Fibroblast of lung (primary cell): Measurements from ENCODE around the gene SPDYE17. TPM values are rescaled to one million over a fixed set of nuclear protein-coding genes. Genes with fewer than 3 reads are reported as not detected.
"Not testable (repeated sequence)": the region's sequence is repeated elsewhere in the genome, so short reads cannot be mapped to it uniquely, and the experiment has no call there.

Experiments used
- DNase-seq, 2 donors: peaks; one replicate each; pipeline versions ENCODE4 v3.0.0 to v3.0.0-alpha.2; 2010; ENCODE audit warnings: low read depth in 2 of 2
- H2AFZ ChIP-seq: 2 replicates; pipeline ENCODE4 v1.5.1; 2012; ENCODE audit warnings: low read length, control low read depth, inconsistent platforms
- H3K27ac ChIP-seq: 2 replicates; pipeline ENCODE4 v1.5.1; 2011; ENCODE audit warnings: low read length, control low read depth; ENCODE audit not compliant: insufficient read depth
- H3K27me3 ChIP-seq: 2 replicates; pipeline ENCODE4 v1.5.1; 2011; ENCODE audit warnings: mild to moderate bottlenecking, low read length; ENCODE audit not compliant: control insufficient read depth, insufficient read depth
- H3K36me3 ChIP-seq: 2 replicates; pipeline ENCODE4 v1.5.1; 2011; ENCODE audit warnings: low read length; ENCODE audit not compliant: control insufficient read depth, insufficient read depth
- H3K4me1 ChIP-seq: 2 replicates; pipeline ENCODE4 v1.5.1; 2011; ENCODE audit warnings: low read length; ENCODE audit not compliant: control insufficient read depth, insufficient read depth; ENCODE audit errors: extremely low read depth
- H3K4me2 ChIP-seq: 2 replicates; pipeline ENCODE4 v1.5.1; 2011; ENCODE audit warnings: low read length, control low read depth; ENCODE audit not compliant: insufficient read depth; ENCODE audit errors: extremely low read depth
- H3K4me3 ChIP-seq, 4 experiments: fragments of 200-600 bp in 1 of 4; sonication (generic) in 1 of 4; replicated peaks in 1 of 4; 2 replicates each; pipeline ENCODE4 v1.5.1; 2011 to 2016; ENCODE audit warnings: low read length in 4 of 4, low read depth in 3 of 4, mild to moderate bottlenecking in 3 of 4, control low read depth in 2 of 4, inconsistent platforms in 1 of 4, mixed read lengths in 1 of 4; ENCODE audit not compliant: insufficient read depth in 1 of 4; ENCODE audit errors: control extremely low read depth in 1 of 4
- H3K79me2 ChIP-seq: 2 replicates; pipeline ENCODE4 v1.5.1; 2012; ENCODE audit warnings: mild to moderate bottlenecking, low read length, inconsistent platforms; ENCODE audit not compliant: control insufficient read depth, insufficient read depth
- H3K9ac ChIP-seq: 2 replicates; pipeline ENCODE4 v1.5.1; 2011; ENCODE audit warnings: mild to moderate bottlenecking, low read length, control low read depth; ENCODE audit not compliant: insufficient read depth
- H3K9me3 ChIP-seq: 2 replicates; pipeline ENCODE4 v1.5.1; 2012; ENCODE audit warnings: low read depth, low read length; ENCODE audit not compliant: control insufficient read depth, insufficient read depth
- H4K20me1 ChIP-seq: 2 replicates; pipeline ENCODE4 v1.5.1; 2011; ENCODE audit warnings: low read length; ENCODE audit not compliant: control insufficient read depth, insufficient read depth; ENCODE audit errors: extremely low read depth
- CTCF ChIP-seq, 2 donors: IDR thresholded peaks in 1 of 2; conservative IDR thresholded peaks in 1 of 2; 1 replicate in 1 of 2; 2 replicates in 1 of 2; pipeline ENCODE4 v1.5.1; 2011 to 2012; ENCODE audit warnings: low read length in 2 of 2, control low read depth in 1 of 2, inconsistent platforms in 1 of 2, low read depth in 1 of 2, mild to moderate bottlenecking in 1 of 2
- EZH2 ChIP-seq: IDR thresholded peaks from 2 replicates; pipeline ENCODE4 v1.5.1; 2012; ENCODE audit warnings: low read length, control low read depth, mild to moderate bottlenecking; ENCODE audit errors: missing control alignments
- polyA plus RNA-seq, 2 donors: library from polyadenylated mRNA; depleted of rRNA in 1 of 2; stranded (reverse) in 1 of 2; unstranded in 1 of 2; fragments of >200 nt; gene quantifications; 2 replicates each; pipeline ENCODE4 v1.2.1, GENCODE V29; 2011 to 2012; ENCODE audit warnings: missing spikeins in 1 of 2
- total RNA-seq: library from RNA; depleted of rRNA; stranded (reverse); fragments of >200 nt; gene quantifications from 2 replicates; pipeline ENCODE4 v1.2.1, GENCODE V29; 2014

Gene SPDYE17
- total and polyA plus RNA-seq, 2 donors (not counting 1 experiment from before 2014, with no cell fraction given) = not detected

- Histone ChIP-seq H4K20me1 (no peaks in the 10 kb centered on the region), H3K27me3 (no peaks in the 10 kb centered on the region), H3K4me1 (no peaks in the 10 kb centered on the region), H3K9me3 (no peaks in the 10 kb centered on the region), H3K27ac (no peak overlapping the region), H3K4me2 (no peak overlapping the region), H3K4me3 (no peak overlapping the region), H3K9ac (no peak overlapping the region), H2AFZ (no peak overlapping the region), H3K36me3 (no peaks in the 10 kb centered on the region), H3K79me2 (no peaks in the 10 kb centered on the region)
- DNase-seq = no peak
- no peak for TF ChIP-seq EZH2
- no peak for TF ChIP-seq CTCF (conservative IDR thresholded peaks at IDR 0.05 in 1 of 2, IDR thresholded peaks at IDR 0.05 in 1 of 2; ENCODE audit: low read depth in 1 of 2, low read length in 2 of 2)
These were observed 34.5 kb downstream of the SPDYE17 start for GRCh38 chr7:76997381-76998284.

GRCh38 chr7:76996932-76997331 is 35.2 kb downstream of the SPDYE17 start:
- not testable (repeated sequence) for H3K4me2 ChIP-seq, H3K27me3 ChIP-seq, H3K4me3 ChIP-seq, H2AFZ ChIP-seq, H3K27ac ChIP-seq, H3K79me2 ChIP-seq, H3K36me3 ChIP-seq, H3K4me1 ChIP-seq, DNase-seq, H4K20me1 ChIP-seq, H3K9ac ChIP-seq, H3K9me3 ChIP-seq

- H3K4me3 ChIP-seq, H3K4me2 ChIP-seq, H3K27ac ChIP-seq, H2AFZ ChIP-seq, H4K20me1 ChIP-seq, H3K9me3 ChIP-seq, H3K27me3 ChIP-seq, DNase-seq, H3K36me3 ChIP-seq, H3K79me2 ChIP-seq, H3K4me1 ChIP-seq, H3K9ac ChIP-seq: not testable (repeated sequence)
These were observed 37.9 kb downstream of the SPDYE17 start for GRCh38 chr7:76994286-76994685.

GRCh38 chr7:76993831-76994230 is 38.3 kb downstream of the SPDYE17 start:
- not testable (repeated sequence) for H3K4me2 ChIP-seq, DNase-seq, H3K9ac ChIP-seq, H3K27me3 ChIP-seq, H3K27ac ChIP-seq, H4K20me1 ChIP-seq, H3K79me2 ChIP-seq, H3K9me3 ChIP-seq, H3K4me1 ChIP-seq, H2AFZ ChIP-seq, H3K36me3 ChIP-seq, H3K4me3 ChIP-seq

- not testable (repeated sequence) for H2AFZ ChIP-seq, DNase-seq, H3K4me2 ChIP-seq, H3K27me3 ChIP-seq, H4K20me1 ChIP-seq, H3K79me2 ChIP-seq, H3K4me3 ChIP-seq, H3K27ac ChIP-seq, H3K36me3 ChIP-seq, H3K9ac ChIP-seq, H3K9me3 ChIP-seq, H3K4me1 ChIP-seq
These were observed 39.3 kb downstream of the SPDYE17 start for GRCh38 chr7:76992871-76993270.

GRCh38 chr7:76992204-76992603 is 40.0 kb downstream of the SPDYE17 start:
- not testable (repeated sequence) for H3K9me3 ChIP-seq, H2AFZ ChIP-seq, H4K20me1 ChIP-seq, DNase-seq, H3K79me2 ChIP-seq, H3K4me1 ChIP-seq, H3K27me3 ChIP-seq, H3K4me2 ChIP-seq, H3K36me3 ChIP-seq, H3K9ac ChIP-seq, H3K27ac ChIP-seq, H3K4me3 ChIP-seq
